ENCODE results near the gene ABCA12. TPM values are rescaled to one million over a fixed set of nuclear protein-coding genes. Genes with fewer than 3 reads are reported as not detected.

The ABCA12 gene
- total RNA-seq, 2 donors from 2014 or later = 0.68 to 1.1 TPM

DNA sequence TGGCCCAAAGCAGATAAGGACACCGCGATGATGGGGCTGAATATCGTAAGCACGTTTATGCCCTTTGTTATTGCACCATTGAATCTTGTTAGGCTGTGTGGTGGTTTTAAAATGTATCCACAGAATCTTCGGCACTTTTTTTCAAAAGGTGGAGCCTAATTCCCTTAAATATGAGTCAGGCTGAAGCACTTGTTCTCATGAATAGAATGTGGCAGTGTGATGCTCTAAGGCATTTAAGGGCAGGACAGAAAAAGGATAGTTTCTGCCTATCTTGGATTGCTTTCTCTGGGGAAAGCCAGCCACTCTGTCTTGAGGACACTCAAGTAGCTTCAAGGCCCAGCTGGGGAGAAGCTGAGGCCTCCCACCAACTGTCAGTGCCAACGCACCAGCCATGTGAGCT is 39.6 kb downstream of the ABCA12 start:
- TF ChIP-seq, protein P1, sequence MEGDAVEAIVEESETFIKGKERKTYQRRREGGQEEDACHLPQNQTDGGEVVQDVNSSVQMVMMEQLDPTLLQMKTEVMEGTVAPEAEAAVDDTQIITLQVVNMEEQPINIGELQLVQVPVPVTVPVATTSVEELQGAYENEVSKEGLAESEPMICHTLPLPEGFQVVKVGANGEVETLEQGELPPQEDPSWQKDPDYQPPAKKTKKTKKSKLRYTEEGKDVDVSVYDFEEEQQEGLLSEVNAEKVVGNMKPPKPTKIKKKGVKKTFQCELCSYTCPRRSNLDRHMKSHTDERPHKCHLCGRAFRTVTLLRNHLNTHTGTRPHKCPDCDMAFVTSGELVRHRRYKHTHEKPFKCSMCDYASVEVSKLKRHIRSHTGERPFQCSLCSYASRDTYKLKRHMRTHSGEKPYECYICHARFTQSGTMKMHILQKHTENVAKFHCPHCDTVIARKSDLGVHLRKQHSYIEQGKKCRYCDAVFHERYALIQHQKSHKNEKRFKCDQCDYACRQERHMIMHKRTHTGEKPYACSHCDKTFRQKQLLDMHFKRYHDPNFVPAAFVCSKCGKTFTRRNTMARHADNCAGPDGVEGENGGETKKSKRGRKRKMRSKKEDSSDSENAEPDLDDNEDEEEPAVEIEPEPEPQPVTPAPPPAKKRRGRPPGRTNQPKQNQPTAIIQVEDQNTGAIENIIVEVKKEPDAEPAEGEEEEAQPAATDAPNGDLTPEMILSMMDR (IDR thresholded peaks at IDR 0.05) = no peak
- TF ChIP-seq POLR2A (IDR thresholded peaks at IDR 0.05) = no peak
- no peak for TF ChIP-seq POLR2AphosphoS5 (IDR thresholded peaks at IDR 0.05)
- intact Hi-C loops (cut with DNase I) = no loop called here
- Histone ChIP-seq H3K27me3 (replicated peaks; ENCODE audit: insufficient read depth) (no peaks in the 10 kb centered on the region), H3K27ac (no peak overlapping the region), H3K9me3 (no peaks in the 10 kb centered on the region), H3K4me3 (no peak overlapping the region), H3K36me3 (no peaks in the 10 kb centered on the region), H3K4me1 (replicated peaks) (no peaks in the 10 kb centered on the region)
- no peak for DNase-seq (ENCODE audit: low spot score)
- WGBS = 91% methylated on average over 6 of the region's 6 CpGs

DNA sequence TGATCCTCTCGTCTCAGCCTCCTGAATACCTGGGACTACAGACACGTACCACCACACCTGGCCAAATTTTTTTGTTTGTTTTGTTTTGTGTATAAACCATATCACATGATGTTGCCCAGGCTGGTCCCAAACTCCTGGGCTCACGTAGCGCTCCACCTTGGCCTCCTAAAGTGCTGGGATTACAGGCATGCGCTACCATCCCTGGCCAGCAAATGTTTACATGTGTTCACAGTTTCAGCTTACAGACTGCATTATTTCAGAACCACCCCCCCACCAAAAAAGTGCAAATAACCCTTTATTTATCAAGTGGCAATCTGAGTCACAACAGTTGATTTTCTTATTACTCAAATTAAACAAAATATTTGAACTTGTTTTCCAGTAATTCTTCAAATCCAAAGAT is 54.3 kb downstream of the ABCA12 start:
- Histone ChIP-seq H3K27ac (no peak overlapping the region), H3K27me3 (replicated peaks; ENCODE audit: insufficient read depth) (no peaks in the 10 kb centered on the region), H3K4me1 (replicated peaks) (no peaks in the 10 kb centered on the region), H3K4me3 (no peak overlapping the region), H3K9me3 (no peaks in the 10 kb centered on the region), H3K36me3 (no peaks in the 10 kb centered on the region)
- 87% methylated on average over 5 of the region's 5 CpGs for WGBS
- TF ChIP-seq POLR2A (IDR thresholded peaks at IDR 0.05) = no peak
- no peak for TF ChIP-seq POLR2AphosphoS5 (IDR thresholded peaks at IDR 0.05)
- TF ChIP-seq, protein P1 (IDR thresholded peaks at IDR 0.05) = no peak
- DNase-seq (ENCODE audit: low spot score) = no peak
- intact Hi-C loops (cut with DNase I) = no loop called here

DNA sequence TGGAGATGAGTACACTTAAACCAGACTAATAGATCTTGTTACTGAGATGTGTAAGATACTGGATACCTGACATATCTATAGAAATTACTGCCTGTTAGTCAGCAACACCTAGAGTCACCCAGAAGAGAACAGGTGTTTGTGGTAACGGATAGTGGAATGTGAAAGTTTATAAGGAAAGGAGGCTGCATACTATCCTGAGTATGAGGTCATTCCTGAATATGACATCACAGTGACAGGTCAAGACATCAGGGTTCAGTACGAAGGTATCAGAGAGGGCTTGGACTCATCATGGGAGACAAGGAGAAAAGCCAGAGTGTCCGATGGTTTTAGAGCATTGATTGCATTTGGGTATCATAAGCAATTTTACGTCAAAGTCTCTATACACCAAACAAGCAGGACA is 55.3 kb downstream of the ABCA12 start:
- DNase-seq (ENCODE audit: low spot score) = no peak
- Histone ChIP-seq H3K27ac (no peak overlapping the region), H3K27me3 (replicated peaks; ENCODE audit: insufficient read depth) (no peaks in the 10 kb centered on the region), H3K36me3 (no peaks in the 10 kb centered on the region), H3K4me3 (no peak overlapping the region), H3K9me3 (no peaks in the 10 kb centered on the region), H3K4me1 (replicated peaks) (no peaks in the 10 kb centered on the region)
- TF ChIP-seq POLR2A (IDR thresholded peaks at IDR 0.05) (no peak), POLR2AphosphoS5 (IDR thresholded peaks at IDR 0.05) (no peak)
- TF ChIP-seq, protein P1 (IDR thresholded peaks at IDR 0.05) = no peak
- intact Hi-C loops (cut with DNase I) = no loop called here
- 94% methylated on average over 4 of the region's 4 CpGs for WGBS

DNA sequence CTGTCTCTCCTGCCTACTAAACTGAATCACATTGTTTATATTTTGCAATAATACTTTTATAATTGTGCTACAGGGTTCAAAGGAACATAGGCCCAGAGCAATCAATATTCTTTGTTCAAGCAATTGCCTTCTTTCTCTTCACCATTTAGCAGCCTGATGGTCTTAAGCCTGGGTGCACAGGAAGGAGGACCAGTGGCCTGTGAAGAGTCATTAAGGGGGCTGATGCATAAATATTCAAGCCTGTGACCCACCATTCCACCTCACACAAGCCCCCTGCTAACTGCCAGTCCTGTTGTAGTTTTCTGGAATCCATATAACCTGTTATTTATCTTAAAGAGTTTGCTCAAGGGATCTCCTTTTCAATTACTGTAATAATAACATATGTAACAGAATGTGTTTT is 56.0 kb downstream of the ABCA12 start:
- no peaks in the 10 kb centered on the region for H3K4me1 ChIP-seq (replicated peaks)
- H3K4me3 ChIP-seq = no peak overlapping the region
- intact Hi-C loops (cut with DNase I) = no loop called here

DNA sequence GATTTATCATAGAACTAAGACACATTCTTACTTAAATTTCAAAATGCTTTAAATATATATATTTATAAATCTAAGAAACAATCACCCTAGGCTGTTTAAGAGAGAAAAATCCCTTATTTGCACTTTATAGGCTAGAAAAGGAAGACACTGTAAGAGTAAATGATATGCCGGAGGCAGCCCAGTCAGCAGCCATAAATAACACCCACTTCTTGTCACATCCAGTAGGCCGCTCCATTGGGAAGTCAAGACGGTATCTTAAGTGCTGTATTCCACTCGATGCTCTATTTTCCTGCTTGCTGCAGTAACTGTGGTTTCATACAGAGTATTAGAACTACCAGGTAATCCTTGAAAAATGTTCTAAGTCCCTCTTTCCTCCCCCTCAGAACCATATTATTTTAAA is 57.9 kb downstream of the ABCA12 start:
- Histone ChIP-seq H3K27ac (no peak overlapping the region), H3K4me3 (no peak overlapping the region), H3K36me3 (no peaks in the 10 kb centered on the region), H3K27me3 (replicated peaks; ENCODE audit: insufficient read depth) (no peaks in the 10 kb centered on the region), H3K4me1 (replicated peaks) (no peaks in the 10 kb centered on the region), H3K9me3 (no peaks in the 10 kb centered on the region)
- intact Hi-C loops (cut with DNase I) = no loop called here
- TF ChIP-seq POLR2AphosphoS5 (IDR thresholded peaks at IDR 0.05) (no peak), POLR2A (IDR thresholded peaks at IDR 0.05) (no peak)
- TF ChIP-seq, protein P1 (IDR thresholded peaks at IDR 0.05) = no peak
- no peak for DNase-seq (ENCODE audit: low spot score)
- WGBS = 75% methylated on average over 4 of the region's 4 CpGs

More for the DNA sequence above, 56.0 kb downstream of the ABCA12 start:
- H3K9me3 ChIP-seq = no peaks in the 10 kb centered on the region
- TF ChIP-seq, protein P1 (IDR thresholded peaks at IDR 0.05) = no peak
- TF ChIP-seq POLR2A (IDR thresholded peaks at IDR 0.05) (no peak), POLR2AphosphoS5 (IDR thresholded peaks at IDR 0.05) (no peak)
- H3K36me3 ChIP-seq = no peaks in the 10 kb centered on the region
- DNase-seq (ENCODE audit: low spot score) = no peak
- no peak overlapping the region for H3K27ac ChIP-seq
- H3K27me3 ChIP-seq (replicated peaks; ENCODE audit: insufficient read depth) = no peaks in the 10 kb centered on the region
